ENCODE data around the gene GNAL. TPM values are rescaled to one million over a fixed set of nuclear protein-coding genes. Genes with fewer than 3 reads are reported as not detected.
"Not testable (repeated sequence)": the region's sequence is repeated elsewhere in the genome, so short reads cannot be mapped to it uniquely, and the experiment has no call there.

GNAL gene
- total RNA-seq, 1 experiment from 2014 or later = 0.15 TPM

GRCh38 chr18:11710578-11710977 lies 21.5 kb downstream of the GNAL start:
- no TSS peak for BruUV-seq (replicated peaks)
- Histone ChIP-seq H3K4me2 (ENCODE audit: low read length) (no peak overlapping the region), H3K4me1 (ENCODE audit: insufficient read depth, low read length) (no peaks in the 10 kb centered on the region), H3K27me3 (ENCODE audit: low read length) (peaks cover 84% of the 10 kb centered on the region), H3K4me3 (ENCODE audit: low read length) (no peak overlapping the region), H3K79me2 (ENCODE audit: low read length) (no peaks in the 10 kb centered on the region), H3K9me3 (ENCODE audit: low read length) (no peaks in the 10 kb centered on the region), H3F3A (ENCODE audit: low read length, unreplicated experiment) (no peaks in the 10 kb centered on the region), H3K9ac (ENCODE audit: low read length) (no peak overlapping the region), H3K9me2 (replicated peaks; ENCODE audit: low read length) (no peaks in the 10 kb centered on the region), H3K36me3 (ENCODE audit: low read depth, low read length) (no peaks in the 10 kb centered on the region), H2AFZ (ENCODE audit: low read length) (no peak overlapping the region), H3K27ac (ENCODE audit: low read length) (no peak overlapping the region), H4K20me1 (ENCODE audit: low read length) (no peaks in the 10 kb centered on the region)
- POLR2A ChIA-PET (ENCODE audit: unreplicated experiment) = no interaction called here
- DNase-seq = no peak
- TF ChIP-seq CTCF (conservative IDR thresholded peaks at IDR 0.05; ENCODE audit: low read depth, low read length) (no peak), EZH2 (IDR thresholded peaks at IDR 0.05; ENCODE audit: low read length, unreplicated experiment) (no peak)
- intact Hi-C loops (cut with micrococcal nuclease) = no loop called here
- CTCF ChIA-PET = no interaction called here
- no peak for ATAC-seq

GRCh38 chr18:11713756-11714155 lies 24.7 kb downstream of the GNAL start:
- H3K4me3 ChIP-seq (ENCODE audit: low read length) = no peak overlapping the region
- H3K27ac ChIP-seq (ENCODE audit: low read length) = no peak overlapping the region
- H3K79me2 ChIP-seq (ENCODE audit: low read length) = no peaks in the 10 kb centered on the region
- no peaks in the 10 kb centered on the region for H3K9me3 ChIP-seq (ENCODE audit: low read length)
- H3K4me2 ChIP-seq (ENCODE audit: low read length) = no peak overlapping the region
- H3K4me1 ChIP-seq (ENCODE audit: insufficient read depth, low read length) = no peaks in the 10 kb centered on the region
- POLR2A ChIA-PET (ENCODE audit: unreplicated experiment) = no interaction called here
- no TSS peak for BruUV-seq (replicated peaks)
- H3K36me3 ChIP-seq (ENCODE audit: low read depth, low read length) = no peaks in the 10 kb centered on the region
- CTCF ChIA-PET = no interaction called here
- DNase-seq = no peak
- H3F3A ChIP-seq (ENCODE audit: low read length, unreplicated experiment) = no peaks in the 10 kb centered on the region
- no peak overlapping the region for H2AFZ ChIP-seq (ENCODE audit: low read length)
- peaks cover 70% of the 10 kb centered on the region for H3K27me3 ChIP-seq (ENCODE audit: low read length)
- H3K9ac ChIP-seq (ENCODE audit: low read length) = no peak overlapping the region
- H4K20me1 ChIP-seq (ENCODE audit: low read length) = no peaks in the 10 kb centered on the region
- no peaks in the 10 kb centered on the region for H3K9me2 ChIP-seq (replicated peaks; ENCODE audit: low read length)
- TF ChIP-seq EZH2phosphoT487 (IDR thresholded peaks at IDR 0.05; ENCODE audit: borderline replicate concordance, low read length) (no peak), EZH2 (IDR thresholded peaks at IDR 0.05; ENCODE audit: low read length, unreplicated experiment) (no peak), CTCF (conservative IDR thresholded peaks at IDR 0.05; ENCODE audit: low read depth, low read length) (no peak)
- intact Hi-C loops (cut with micrococcal nuclease) = no loop called here
- ATAC-seq = no peak

- POLR2A ChIA-PET (ENCODE audit: unreplicated experiment) = no interaction called here
- Histone ChIP-seq H4K20me1 (ENCODE audit: low read length) (no peaks in the 10 kb centered on the region), H3K36me3 (ENCODE audit: low read depth, low read length) (no peaks in the 10 kb centered on the region), H3K9me2 (replicated peaks; ENCODE audit: low read length) (no peaks in the 10 kb centered on the region), H3F3A (ENCODE audit: low read length, unreplicated experiment) (no peaks in the 10 kb centered on the region), H3K79me2 (ENCODE audit: low read length) (no peaks in the 10 kb centered on the region), H3K27ac (ENCODE audit: low read length) (no peak overlapping the region), H3K4me1 (ENCODE audit: insufficient read depth, low read length) (no peaks in the 10 kb centered on the region), H3K4me3 (ENCODE audit: low read length) (0 out of 2 replicates have a peak overlapping the region, but pooled peaks have one; percentile 4), H3K4me2 (ENCODE audit: low read length) (no peak overlapping the region), H2AFZ (ENCODE audit: low read length) (no peak overlapping the region), H3K9me3 (ENCODE audit: low read length) (no peaks in the 10 kb centered on the region), H3K27me3 (ENCODE audit: low read length) (peaks cover 69% of the 10 kb centered on the region), H3K9ac (ENCODE audit: low read length) (no peak overlapping the region)
- CTCF ChIA-PET = no interaction called here
- TF ChIP-seq EZH2phosphoT487 (IDR thresholded peaks at IDR 0.05; ENCODE audit: borderline replicate concordance, low read length) (no peak), CTCF (conservative IDR thresholded peaks at IDR 0.05; ENCODE audit: low read depth, low read length) (no peak), EZH2 (IDR thresholded peaks at IDR 0.05; ENCODE audit: low read length, unreplicated experiment) (no peak)
- intact Hi-C loops (cut with micrococcal nuclease) = no loop called here
- DNase-seq (no peak), ATAC-seq (no peak)
- BruUV-seq (replicated peaks) = no TSS peak
Measured at GRCh38 chr18:11714244-11714918, 25.3 kb downstream of the GNAL start.

- ATAC-seq; H3K36me3 ChIP-seq (ENCODE audit: low read depth, low read length): not testable (repeated sequence)
Measured at GRCh38 chr18:11716767-11717315, 27.8 kb downstream of the GNAL start.

More at GRCh38 chr18:11716767-11717315, 27.8 kb downstream of the GNAL start:
- H3K4me1 ChIP-seq (ENCODE audit: insufficient read depth, low read length); POLR2A ChIA-PET (ENCODE audit: unreplicated experiment); H4K20me1 ChIP-seq (ENCODE audit: low read length); H3K4me2 ChIP-seq (ENCODE audit: low read length); H3F3A ChIP-seq (ENCODE audit: low read length, unreplicated experiment); intact Hi-C loops (cut with micrococcal nuclease); H2AFZ ChIP-seq (ENCODE audit: low read length); H3K79me2 ChIP-seq (ENCODE audit: low read length); H3K4me3 ChIP-seq (ENCODE audit: low read length); BruUV-seq (replicated peaks); DNase-seq; H3K9me3 ChIP-seq (ENCODE audit: low read length); H3K9me2 ChIP-seq (replicated peaks; ENCODE audit: low read length); H3K9ac ChIP-seq (ENCODE audit: low read length); H3K27ac ChIP-seq (ENCODE audit: low read length); CTCF ChIA-PET: not testable (repeated sequence)
- H3K27me3 ChIP-seq (ENCODE audit: low read length) = peaks cover 59% of the 10 kb centered on the region
